ENCODE data around the gene SPRN.

Gene SPRN

DNA sequence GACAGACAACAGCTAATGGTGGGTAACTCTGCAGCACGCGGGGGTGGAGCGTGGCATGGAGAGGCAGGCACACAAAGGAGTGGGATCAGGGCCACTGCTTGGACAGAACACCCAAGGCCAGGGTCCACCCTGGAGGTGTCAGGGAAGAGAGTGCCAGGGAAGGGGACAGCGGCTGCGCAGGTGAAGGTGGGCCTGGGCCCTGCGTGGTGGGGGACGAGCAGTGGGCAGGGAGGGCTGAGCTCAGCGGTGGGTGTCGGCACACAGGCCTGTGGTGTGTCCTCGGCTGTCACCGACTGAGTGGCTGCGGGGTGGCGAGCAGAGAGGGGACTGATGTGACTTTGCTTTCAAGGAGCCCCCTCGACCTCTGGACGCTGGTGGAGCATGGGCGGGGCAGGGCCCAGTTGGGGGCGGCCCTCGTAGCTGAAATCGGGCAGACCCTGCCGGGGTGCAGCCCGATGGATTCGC, 20.9 kb upstream of the SPRN start:
- TF ChIP-seq, protein P1, sequence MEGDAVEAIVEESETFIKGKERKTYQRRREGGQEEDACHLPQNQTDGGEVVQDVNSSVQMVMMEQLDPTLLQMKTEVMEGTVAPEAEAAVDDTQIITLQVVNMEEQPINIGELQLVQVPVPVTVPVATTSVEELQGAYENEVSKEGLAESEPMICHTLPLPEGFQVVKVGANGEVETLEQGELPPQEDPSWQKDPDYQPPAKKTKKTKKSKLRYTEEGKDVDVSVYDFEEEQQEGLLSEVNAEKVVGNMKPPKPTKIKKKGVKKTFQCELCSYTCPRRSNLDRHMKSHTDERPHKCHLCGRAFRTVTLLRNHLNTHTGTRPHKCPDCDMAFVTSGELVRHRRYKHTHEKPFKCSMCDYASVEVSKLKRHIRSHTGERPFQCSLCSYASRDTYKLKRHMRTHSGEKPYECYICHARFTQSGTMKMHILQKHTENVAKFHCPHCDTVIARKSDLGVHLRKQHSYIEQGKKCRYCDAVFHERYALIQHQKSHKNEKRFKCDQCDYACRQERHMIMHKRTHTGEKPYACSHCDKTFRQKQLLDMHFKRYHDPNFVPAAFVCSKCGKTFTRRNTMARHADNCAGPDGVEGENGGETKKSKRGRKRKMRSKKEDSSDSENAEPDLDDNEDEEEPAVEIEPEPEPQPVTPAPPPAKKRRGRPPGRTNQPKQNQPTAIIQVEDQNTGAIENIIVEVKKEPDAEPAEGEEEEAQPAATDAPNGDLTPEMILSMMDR (IDR thresholded peaks at IDR 0.05) = no peak

DNA sequence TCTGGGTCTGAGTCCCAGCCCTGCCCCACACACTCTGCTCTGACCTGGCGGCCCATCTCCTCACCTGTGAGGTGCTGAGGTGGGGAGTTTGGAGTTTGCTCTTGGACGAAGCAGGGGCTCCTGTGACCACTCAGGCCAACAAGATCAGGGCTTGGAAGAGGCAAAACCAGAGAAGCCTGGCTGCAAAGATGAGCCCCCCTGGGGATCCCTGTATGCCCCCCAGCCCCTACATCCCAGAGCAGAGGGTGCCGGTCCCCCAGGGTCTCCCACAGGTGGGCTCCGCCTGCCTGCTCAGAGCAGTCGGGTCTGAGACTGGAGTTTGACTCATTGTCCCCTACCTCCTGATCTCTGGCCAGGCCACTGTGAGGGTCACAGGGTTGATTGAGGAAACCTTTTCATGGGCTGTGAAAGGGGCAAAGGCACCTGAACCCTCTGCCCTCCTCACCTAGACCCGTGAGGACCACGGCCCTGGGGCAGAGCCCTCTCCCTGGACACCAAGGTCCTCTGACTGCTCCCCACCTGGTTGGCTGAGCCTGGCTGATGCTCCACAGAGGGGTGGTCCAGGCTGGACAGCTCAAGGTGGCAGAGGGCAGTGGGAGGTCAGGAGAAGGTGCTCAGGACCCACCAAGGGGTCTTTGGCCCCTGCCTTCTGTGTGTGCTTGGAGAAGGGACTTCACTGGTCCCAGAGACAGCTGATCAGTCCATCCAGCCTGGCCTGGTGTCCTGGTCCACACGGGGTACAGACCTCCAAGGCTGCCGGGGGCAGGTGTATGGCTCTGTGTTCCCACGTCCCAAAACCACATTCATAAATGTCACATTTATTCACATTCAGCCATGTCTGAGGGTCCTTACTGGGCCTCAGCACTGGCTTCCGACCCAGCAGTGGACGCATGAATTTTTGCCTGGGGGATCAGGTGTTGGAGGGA, 20.2 kb upstream of the SPRN start:
- TF ChIP-seq, protein P1 (IDR thresholded peaks at IDR 0.05) = no peak

DNA sequence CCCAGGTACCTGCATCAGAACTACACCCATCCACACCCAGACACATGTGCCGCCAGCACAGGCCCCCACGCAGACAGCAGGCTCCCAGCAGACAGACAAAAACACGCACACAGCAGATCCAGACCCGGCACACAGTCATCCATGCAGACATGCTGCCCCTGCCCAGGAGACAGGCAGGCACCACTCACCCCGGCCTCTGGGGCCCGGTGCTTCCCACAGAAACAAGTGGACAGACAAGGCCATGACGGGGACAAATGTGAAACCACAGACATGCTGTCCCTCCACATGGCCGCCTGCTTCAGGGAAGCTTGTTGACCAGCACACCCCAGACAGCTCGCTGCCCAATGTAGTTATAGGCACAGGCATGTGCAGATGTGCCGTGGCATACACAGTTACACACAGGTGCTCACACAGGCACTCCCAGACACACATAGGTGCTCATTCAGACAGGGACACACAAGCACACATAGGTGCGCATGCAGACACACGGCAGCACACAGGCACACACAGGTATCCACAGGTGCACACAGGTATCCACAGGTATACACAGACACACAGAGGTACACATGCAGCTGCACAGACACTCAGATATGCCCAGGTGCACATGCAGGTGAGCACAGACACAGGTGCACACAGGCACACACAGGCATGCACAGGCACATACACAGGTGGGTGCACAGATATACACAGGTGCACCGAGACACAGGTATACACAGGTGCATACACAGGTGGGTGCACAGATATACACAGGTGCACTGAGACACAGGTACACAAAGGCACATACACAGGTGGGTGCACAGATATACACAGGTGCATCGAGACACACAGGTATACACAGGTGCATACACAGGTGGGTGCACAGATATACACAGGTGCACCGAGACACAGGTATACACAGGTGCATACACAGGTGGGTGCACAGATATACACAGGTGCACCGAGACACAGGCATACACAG, 18.8 kb upstream of the SPRN start:
- TF ChIP-seq, protein P1 (IDR thresholded peaks at IDR 0.05) = no peak

DNA sequence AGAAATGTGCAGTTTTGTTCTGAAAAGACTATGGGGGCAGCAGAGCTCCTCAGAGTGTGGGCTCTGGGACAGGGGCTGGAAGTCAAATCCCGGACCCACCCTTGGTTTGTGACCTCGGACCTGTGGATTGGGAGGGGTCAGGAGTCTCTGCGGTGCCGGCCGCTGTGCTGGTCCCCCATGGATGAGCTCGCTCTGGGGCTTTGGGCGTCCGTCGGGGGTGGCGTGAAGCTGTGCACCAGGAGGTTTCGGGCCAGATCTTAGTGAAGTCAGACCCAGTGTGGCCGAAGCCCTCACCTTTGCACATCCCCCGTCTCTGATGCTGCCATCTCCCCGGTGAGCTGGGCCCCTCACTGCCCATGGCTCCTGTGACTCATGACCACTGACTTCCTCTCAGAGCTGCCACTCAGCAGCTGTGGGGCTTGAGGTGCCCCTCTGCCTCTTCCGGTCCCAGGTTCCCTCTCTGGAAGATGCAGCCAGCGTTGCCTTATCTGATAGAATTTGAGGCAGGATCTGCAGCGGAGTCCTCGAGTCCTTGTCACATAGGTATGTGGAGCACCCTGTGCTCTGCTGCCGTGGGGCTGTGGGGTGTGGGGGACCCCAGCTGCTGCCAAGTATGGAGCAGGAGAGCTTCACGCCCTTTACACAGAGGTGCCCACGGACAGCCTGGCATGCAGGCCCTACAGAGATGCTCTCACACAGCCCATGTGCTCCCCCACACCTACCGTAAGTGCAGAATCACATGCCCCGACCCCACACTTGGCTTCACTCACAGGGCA, 18.0 kb upstream of the SPRN start:
- TF ChIP-seq, protein P1 (IDR thresholded peaks at IDR 0.05) = no peak

DNA sequence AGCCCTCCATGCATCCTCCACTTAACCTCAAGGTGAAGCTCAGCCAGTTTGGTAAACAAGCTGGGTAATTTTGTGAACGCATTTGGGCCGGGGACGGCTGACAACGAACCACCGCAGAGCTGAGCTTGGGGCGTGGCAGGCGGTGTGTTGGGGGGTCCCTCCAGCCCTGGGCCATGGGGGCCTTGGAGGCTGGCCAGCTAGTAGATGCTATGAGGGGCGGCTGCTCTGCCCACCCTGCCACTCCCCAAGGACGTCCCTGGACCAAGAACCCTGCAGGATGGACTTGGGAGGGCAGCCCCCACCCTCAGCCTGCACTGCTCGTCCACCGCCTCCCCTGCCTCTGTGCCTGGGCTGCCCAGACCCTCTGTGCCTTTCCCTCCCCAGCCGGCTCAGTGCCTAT, 17.4 kb upstream of the SPRN start:
- TF ChIP-seq, protein P1 (IDR thresholded peaks at IDR 0.05) = no peak

DNA sequence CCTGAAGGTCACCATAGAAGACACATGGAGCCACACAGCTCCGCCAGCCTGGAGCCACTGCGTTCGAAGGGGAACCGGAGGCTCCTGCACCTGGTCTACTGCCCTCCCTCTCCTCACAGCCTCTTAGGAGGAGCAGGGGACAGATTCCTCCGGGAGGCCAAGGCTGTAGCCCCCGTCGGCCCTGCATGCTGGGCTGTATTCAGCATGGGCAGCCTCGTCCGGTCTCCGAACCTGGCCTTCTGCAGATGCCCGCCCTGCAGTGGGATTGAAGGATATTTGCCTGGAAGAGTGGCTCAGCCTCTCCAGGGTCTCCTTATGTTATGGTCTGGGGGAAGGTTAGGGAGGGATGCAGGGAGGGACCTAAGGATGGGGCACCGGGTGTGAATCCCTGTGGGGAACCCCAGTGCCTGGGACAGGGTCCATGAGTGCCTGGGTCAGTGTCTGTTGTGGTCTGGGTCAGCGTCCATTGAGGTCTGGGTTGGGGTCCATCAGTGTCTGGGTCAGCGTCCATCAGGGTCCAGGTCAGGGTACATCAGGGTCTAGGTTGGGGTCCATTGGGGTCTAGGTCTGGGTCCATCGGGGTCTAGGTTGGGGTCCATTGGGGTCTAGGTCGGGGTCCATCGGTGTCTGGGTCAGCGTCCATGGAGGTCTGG, 16.3 kb upstream of the SPRN start:
- TF ChIP-seq, protein P1 (IDR thresholded peaks at IDR 0.05) = no peak
